ENCODE data around the gene ZSCAN21. TPM values are rescaled to one million over a fixed set of nuclear protein-coding genes. Genes with fewer than 3 reads are reported as not detected.

ZSCAN21 gene
- total and polyA plus RNA-seq, 10 of the 15 experiments (the other 5 are each of a cell fraction or from before 2014, with no cell fraction given): 1.9 to 9.6 (median 7.1) TPM

- no peak overlapping the region for H3K4me2 ChIP-seq (ENCODE audit: control insufficient read depth, insufficient read depth)
- no peaks in the 10 kb centered on the region for H4K20me1 ChIP-seq (ENCODE audit: control insufficient read depth, insufficient read depth)
- DNase-seq (ENCODE audit: low read depth, low spot score) (no peak), ATAC-seq (no peak), FAIRE-seq (no peak)
- H3K9me3 ChIP-seq (replicated peaks; ENCODE audit: control insufficient read depth, insufficient read depth, low read length): no peaks in the 10 kb centered on the region
- no peaks in the 10 kb centered on the region for H3K79me2 ChIP-seq (ENCODE audit: control insufficient read depth, insufficient read depth, low read length)
- H2AFZ ChIP-seq (ENCODE audit: control insufficient read depth, low read depth, low read length): no peak overlapping the region
- H3K27ac ChIP-seq (ENCODE audit: control insufficient read depth, insufficient read depth): no peak overlapping the region
- in situ Hi-C loops (cut with MboI) (no loop called here), intact Hi-C loops (cut with micrococcal nuclease; ENCODE audit: unreplicated experiment) (no loop called here)
- SMC1A ChIA-PET (ENCODE audit: uncharacterized antibody, unreplicated experiment): no interaction called here
- CTCF ChIA-PET: no interaction called here
- H3K27me3 ChIP-seq (replicated peaks in 1 of 2; ENCODE audit: control insufficient read depth in 2 of 2, insufficient read depth in 2 of 2, low read length in 1 of 2): no peaks in the 10 kb centered on the region
- peaks cover 0 to 23% of the 10 kb centered on the region in 2 experiments; a peak in 3 of 4 replicates for H3K36me3 ChIP-seq (ENCODE audit: control insufficient read depth in 2 of 2, insufficient read depth in 2 of 2, low read length in 1 of 2)
- TF ChIP-seq, protein P1, sequence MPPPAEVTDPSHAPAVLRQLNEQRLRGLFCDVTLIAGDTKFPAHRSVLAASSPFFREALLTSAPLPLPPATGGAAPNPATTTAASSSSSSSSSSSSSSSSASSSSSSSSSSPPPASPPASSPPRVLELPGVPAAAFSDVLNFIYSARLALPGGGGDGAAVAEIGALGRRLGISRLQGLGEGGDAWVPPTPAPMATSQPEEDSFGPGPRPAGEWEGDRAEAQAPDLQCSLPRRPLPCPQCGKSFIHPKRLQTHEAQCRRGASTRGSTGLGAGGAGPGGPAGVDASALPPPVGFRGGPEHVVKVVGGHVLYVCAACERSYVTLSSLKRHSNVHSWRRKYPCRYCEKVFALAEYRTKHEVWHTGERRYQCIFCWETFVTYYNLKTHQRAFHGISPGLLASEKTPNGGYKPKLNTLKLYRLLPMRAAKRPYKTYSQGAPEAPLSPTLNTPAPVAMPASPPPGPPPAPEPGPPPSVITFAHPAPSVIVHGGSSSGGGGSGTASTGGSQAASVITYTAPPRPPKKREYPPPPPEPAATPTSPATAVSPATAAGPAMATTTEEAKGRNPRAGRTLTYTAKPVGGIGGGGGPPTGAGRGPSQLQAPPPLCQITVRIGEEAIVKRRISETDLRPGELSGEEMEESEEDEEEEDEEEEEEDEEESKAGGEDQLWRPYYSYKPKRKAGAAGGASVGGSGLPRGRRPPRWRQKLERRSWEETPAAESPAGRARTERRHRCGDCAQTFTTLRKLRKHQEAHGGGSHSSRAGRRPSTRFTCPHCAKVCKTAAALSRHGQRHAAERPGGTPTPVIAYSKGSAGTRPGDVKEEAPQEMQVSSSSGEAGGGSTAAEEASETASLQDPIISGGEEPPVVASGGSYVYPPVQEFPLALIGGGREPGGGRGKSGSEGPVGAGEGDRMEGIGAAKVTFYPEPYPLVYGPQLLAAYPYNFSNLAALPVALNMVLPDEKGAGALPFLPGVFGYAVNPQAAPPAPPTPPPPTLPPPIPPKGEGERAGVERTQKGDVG (CRISPR knock-in tag; IDR thresholded peaks at IDR 0.05): no peak
- no peak for TF ChIP-seq EZH2 (IDR thresholded peaks at IDR 0.05; ENCODE audit: borderline replicate concordance, control insufficient read depth, low read depth, low read length)
- TF ChIP-seq SIN3A (IDR thresholded peaks at IDR 0.05; ENCODE audit: low read depth, low read length): no peak
- TF ChIP-seq NR2C1 (IDR thresholded peaks at IDR 0.05): no peak
- TF ChIP-seq TCF7 (IDR thresholded peaks at IDR 0.05; ENCODE audit: borderline replicate concordance): no peak
- TF ChIP-seq, protein P2, sequence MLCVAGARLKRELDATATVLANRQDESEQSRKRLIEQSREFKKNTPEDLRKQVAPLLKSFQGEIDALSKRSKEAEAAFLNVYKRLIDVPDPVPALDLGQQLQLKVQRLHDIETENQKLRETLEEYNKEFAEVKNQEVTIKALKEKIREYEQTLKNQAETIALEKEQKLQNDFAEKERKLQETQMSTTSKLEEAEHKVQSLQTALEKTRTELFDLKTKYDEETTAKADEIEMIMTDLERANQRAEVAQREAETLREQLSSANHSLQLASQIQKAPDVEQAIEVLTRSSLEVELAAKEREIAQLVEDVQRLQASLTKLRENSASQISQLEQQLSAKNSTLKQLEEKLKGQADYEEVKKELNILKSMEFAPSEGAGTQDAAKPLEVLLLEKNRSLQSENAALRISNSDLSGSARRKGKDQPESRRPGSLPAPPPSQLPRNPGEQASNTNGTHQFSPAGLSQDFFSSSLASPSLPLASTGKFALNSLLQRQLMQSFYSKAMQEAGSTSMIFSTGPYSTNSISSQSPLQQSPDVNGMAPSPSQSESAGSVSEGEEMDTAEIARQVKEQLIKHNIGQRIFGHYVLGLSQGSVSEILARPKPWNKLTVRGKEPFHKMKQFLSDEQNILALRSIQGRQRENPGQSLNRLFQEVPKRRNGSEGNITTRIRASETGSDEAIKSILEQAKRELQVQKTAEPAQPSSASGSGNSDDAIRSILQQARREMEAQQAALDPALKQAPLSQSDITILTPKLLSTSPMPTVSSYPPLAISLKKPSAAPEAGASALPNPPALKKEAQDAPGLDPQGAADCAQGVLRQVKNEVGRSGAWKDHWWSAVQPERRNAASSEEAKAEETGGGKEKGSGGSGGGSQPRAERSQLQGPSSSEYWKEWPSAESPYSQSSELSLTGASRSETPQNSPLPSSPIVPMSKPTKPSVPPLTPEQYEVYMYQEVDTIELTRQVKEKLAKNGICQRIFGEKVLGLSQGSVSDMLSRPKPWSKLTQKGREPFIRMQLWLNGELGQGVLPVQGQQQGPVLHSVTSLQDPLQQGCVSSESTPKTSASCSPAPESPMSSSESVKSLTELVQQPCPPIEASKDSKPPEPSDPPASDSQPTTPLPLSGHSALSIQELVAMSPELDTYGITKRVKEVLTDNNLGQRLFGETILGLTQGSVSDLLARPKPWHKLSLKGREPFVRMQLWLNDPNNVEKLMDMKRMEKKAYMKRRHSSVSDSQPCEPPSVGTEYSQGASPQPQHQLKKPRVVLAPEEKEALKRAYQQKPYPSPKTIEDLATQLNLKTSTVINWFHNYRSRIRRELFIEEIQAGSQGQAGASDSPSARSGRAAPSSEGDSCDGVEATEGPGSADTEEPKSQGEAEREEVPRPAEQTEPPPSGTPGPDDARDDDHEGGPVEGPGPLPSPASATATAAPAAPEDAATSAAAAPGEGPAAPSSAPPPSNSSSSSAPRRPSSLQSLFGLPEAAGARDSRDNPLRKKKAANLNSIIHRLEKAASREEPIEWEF (IDR thresholded peaks at IDR 0.05; ENCODE audit: insufficient replicate concordance, low read depth, low read length): no peak
- TF ChIP-seq BMI1 (IDR thresholded peaks at IDR 0.05; ENCODE audit: borderline replicate concordance): no peak
- TF ChIP-seq MEF2B (IDR thresholded peaks at IDR 0.05; ENCODE audit: partially characterized antibody, poor library complexity, severe bottlenecking): no peak
- 98% methylated on average over 6 of the region's 6 CpGs for WGBS (ENCODE audit: insufficient coverage, insufficient replicate concordance, low lambda C conversion rate, missing lambda C conversion rate)
- TSS peak; percentile 19 for BruUV-seq (replicated peaks)
- no peak overlapping the region for H3K4me3 ChIP-seq
- RAD21 ChIA-PET (ENCODE audit: unreplicated experiment): no interaction called here
- POLR2A ChIA-PET: no interaction called here
- H3K9ac ChIP-seq (ENCODE audit: control insufficient read depth, insufficient read depth, low read length): no peak overlapping the region
- H3K4me1 ChIP-seq (ENCODE audit: control insufficient read depth, insufficient read depth, low read length): no peaks in the 10 kb centered on the region
Measured at GRCh38 chr7:100033526-100033925, 16.0 kb upstream of the ZSCAN21 start.

All from GM12878 (cell line).